Esophagus squamous epithelium (tissue), 4 donors: ENCODE data around the gene STMN3.

Experiments
- CTCF ChIP-seq, 6 experiments: fragments of 450-650 bp in 4 of 6; fragments of 200-600 bp in 2 of 6; sonication (generic) in 2 of 6; IDR thresholded peaks; one replicate each; pipeline ENCODE4 v1.5.1; 2016 to 2019; ENCODE audit warnings: antibody characterized with exemption in 6 of 6, mild to moderate bottlenecking in 4 of 6, moderate library complexity in 4 of 6
- POLR2A ChIP-seq, 4 donors: fragments of 450-650 bp; IDR thresholded peaks; one replicate each; pipeline ENCODE4 v1.6.1; 2017; ENCODE audit warnings: antibody characterized with exemption in 4 of 4, mild to moderate bottlenecking in 4 of 4, moderate library complexity in 3 of 4

- TF ChIP-seq POLR2A (IDR thresholded peaks at IDR 0.05) (peak in 1 of 4 donors; percentile 37), CTCF (IDR thresholded peaks at IDR 0.05) (no peak)
Measured at GRCh38 chr20:63635431-63636141, 17.6 kb downstream of the STMN3 start.
